ENCODE results near the gene FYN.

DNA sequence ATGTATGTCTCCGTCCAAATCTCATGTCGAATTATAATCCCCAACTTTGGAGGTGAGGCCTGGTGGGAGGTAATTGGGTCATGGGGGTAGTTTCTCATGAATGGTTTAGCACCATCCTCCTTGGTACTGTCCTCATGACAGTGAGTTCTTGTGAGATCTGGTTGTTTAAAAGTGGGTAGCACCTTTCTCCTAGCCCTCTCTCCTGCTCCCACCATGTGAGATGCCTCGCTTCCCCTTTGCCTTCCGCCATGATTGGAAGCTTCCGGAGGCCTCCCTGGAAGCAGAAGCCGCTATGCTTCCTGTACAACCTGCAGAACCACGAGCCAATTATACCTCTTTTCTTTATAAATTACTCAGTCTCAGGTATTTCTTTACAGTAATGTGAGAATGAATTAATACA, 123.1 kb downstream of the FYN start:
- TF ChIP-seq POLR2AphosphoS5 (IDR thresholded peaks at IDR 0.05; ENCODE audit: low read depth, low read length) (no peak), POLR2A (IDR thresholded peaks at IDR 0.05; ENCODE audit: low read depth, low read length) (no peak)
